ENCODE results near the gene MRPL48.
A peak's percentile ranks its signal among the peaks of the same experiment; 100 is the strongest.
"Not testable (repeated sequence)": the region's sequence is repeated elsewhere in the genome, so short reads cannot be mapped to it uniquely, and the experiment has no call there.

MRPL48 gene

GRCh38 chr11:73869332-73869949 lies 81.8 kb downstream of the MRPL48 start:
- Mint-ChIP-seq H3K27ac (peak overlapping the region; percentile 28 to 53), H3K4me1 (ENCODE audit: low read depth in 2 of 2) (peaks cover under 1 to 5% of the 10 kb centered on the region in 2 donors)

GRCh38 chr11:73870261-73870660 lies 82.6 kb downstream of the MRPL48 start:
- Mint-ChIP-seq H3K4me1 (ENCODE audit: low read depth in 2 of 2) (peaks cover 8 to 12% of the 10 kb centered on the region in 2 donors), H3K27ac (peak overlapping the region in 1 of 2 donors; percentile 49), H3K9me3 (no peaks in the 10 kb centered on the region), H3K36me3 (ENCODE audit: insufficient read depth) (peaks cover 42% of the 10 kb centered on the region), H3K27me3 (no peaks in the 10 kb centered on the region), H3K4me3 (no peak overlapping the region)
- ATAC-seq (replicated peaks) = no peak
- no peak for DNase-seq

More at GRCh38 chr11:73869332-73869949, 81.8 kb downstream of the MRPL48 start:
- DNase-seq = no peak
- no peak overlapping the region for H3K4me3 Mint-ChIP-seq
- no peaks in the 10 kb centered on the region for H3K9me3 Mint-ChIP-seq
- ATAC-seq (replicated peaks) = no peak
- H3K27me3 Mint-ChIP-seq = no peaks in the 10 kb centered on the region
- peaks cover 48% of the 10 kb centered on the region for H3K36me3 Mint-ChIP-seq (ENCODE audit: insufficient read depth)

DNA sequence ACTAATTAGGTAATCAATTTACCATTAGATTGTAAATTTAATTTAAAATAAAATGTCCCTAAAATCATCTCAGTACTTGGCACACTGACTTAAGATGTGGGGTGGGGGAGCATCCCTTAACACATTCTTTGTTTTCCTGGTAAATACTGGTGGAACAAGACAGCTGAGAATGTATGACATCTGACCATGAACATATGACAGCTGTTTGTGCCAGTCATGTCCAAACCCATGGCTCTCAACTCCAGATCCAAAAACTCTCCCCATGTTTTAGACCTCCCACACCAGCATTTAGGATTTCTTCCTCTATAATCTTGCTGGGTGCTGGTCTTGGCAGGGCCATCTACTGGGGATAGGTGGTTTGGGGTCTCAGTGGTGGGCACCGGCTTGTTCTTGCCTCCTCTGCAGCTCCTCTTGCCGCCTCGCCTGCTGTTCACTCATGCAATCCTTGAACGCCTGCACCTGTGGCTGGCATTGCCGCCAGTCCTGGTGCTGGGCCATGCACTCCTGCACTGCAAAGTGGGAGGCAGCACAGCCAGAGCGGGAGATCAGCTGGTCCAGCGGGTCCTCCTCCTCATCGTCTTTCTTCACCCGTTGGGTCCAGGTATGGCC lies 85.2 kb downstream of the MRPL48 start:
- H3K27ac Mint-ChIP-seq = peak overlapping the region; percentile 45 to 72
- no peaks in the 10 kb centered on the region for H3K9me3 Mint-ChIP-seq
- no peaks in the 10 kb centered on the region for H3K27me3 Mint-ChIP-seq
- H3K4me3 Mint-ChIP-seq = no peak overlapping the region
- peaks cover 21 to 28% of the 10 kb centered on the region in 2 donors for H3K4me1 Mint-ChIP-seq (ENCODE audit: low read depth in 2 of 2)
- no peak for DNase-seq
- H3K36me3 Mint-ChIP-seq (ENCODE audit: insufficient read depth) = peaks cover 39% of the 10 kb centered on the region
- ATAC-seq (replicated peaks) = no peak

- H3K27ac Mint-ChIP-seq = peak overlapping the region; percentile 93 to 97
- peaks cover 42% of the 10 kb centered on the region for H3K36me3 Mint-ChIP-seq (ENCODE audit: insufficient read depth)
- DNase-seq (no peak), ATAC-seq (replicated peaks) (no peak)
- peak overlapping the region; percentile 90 to 95 for H3K4me3 Mint-ChIP-seq
- no peaks in the 10 kb centered on the region for H3K9me3 Mint-ChIP-seq
- peaks cover 26 to 28% of the 10 kb centered on the region in 2 donors for H3K4me1 Mint-ChIP-seq (ENCODE audit: low read depth in 2 of 2)
- no peaks in the 10 kb centered on the region for H3K27me3 Mint-ChIP-seq
Measured at GRCh38 chr11:73875380-73875779, 87.7 kb downstream of the MRPL48 start.

DNA sequence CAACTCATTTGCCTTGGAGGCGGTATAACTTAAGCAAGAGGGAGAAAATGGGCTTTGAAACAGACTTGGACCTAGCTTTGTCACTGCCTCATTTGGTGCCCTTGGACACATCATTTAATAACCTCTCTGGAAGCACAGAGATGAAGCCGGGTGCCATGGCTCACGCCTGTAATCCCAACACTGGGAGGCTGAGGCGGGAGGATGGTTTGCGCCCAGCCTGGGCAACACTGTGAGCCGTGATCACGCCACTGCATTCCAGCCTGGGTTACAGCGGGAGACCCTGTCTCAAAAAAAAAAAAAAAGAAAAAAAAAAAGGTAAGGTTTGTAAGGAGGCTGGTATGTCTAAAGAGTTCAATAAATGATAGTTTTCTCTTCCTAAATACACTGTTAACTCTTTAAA lies 88.2 kb downstream of the MRPL48 start:
- Mint-ChIP-seq H3K36me3 (ENCODE audit: insufficient read depth) (peaks cover 42% of the 10 kb centered on the region), H3K9me3 (no peaks in the 10 kb centered on the region), H3K27ac (peak overlapping the region; percentile 93 to 97), H3K4me1 (ENCODE audit: low read depth in 2 of 2) (peaks cover 26 to 28% of the 10 kb centered on the region in 2 donors), H3K27me3 (no peaks in the 10 kb centered on the region), H3K4me3 (peak overlapping the region; percentile 90 to 95)
- ATAC-seq (replicated peaks) (no peak), DNase-seq (no peak)

DNA sequence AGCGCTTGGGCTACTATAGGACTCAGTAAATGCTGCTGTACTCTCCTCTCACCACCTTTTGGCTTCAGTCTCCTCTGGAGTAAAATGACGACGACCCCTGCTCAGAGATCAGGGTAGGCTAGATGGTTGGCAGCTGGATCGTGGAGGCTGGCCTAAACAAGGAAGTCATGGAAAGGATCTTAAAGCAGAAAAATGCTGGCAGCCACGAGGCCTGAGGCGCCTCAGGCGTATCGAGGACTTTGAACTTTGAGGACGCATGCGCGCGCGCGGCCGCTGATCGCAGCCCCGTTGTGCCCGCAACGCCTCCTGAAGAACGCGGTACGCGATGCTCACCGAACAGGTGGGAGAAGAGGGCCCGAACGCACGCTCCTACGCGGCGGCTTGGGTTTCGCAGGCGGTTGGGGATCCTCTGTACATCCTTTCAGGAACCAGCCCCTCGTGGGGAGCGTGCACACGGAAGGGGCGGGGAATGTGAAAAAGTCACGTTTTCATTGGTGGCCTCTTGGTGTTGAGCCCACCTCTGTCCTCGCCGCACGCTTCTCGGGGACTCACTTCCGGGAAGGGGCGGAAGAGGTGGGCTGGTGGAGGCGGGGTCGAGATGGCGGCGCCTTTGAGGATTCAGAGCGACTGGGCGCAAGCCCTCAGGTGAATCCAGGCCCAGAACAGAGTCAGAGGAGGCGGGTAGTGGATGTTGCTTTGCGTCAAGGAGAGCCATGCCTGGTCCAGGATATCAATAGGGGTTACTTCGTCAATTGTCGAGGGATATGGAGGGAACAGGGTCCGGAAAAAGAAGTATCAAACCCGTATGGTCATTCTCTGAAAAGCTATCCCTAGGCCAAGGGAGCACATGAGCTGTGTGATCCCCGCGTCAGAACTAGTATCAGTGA lies 89.0 kb downstream of the MRPL48 start, which contains the start of the genes COA4 and PAAF1:
Gene COA4 (minus strand): TSS at position 423 of the 887 bp plus-strand sequence. CDS start 3,468 bp downstream, outside the sequence.
Gene PAAF1 (plus strand): TSS at position 576 of the 887 bp plus-strand sequence. CDS start 23 bp downstream, at position 599.
- Mint-ChIP-seq H3K4me3 (peak within 1 kb of the TSS; percentile 90 to 95), H3K36me3 (ENCODE audit: insufficient read depth) (peaks cover 36% of the 10 kb centered on the region), H3K27ac (peak within 1 kb of the TSS; percentile 93 to 97), H3K9me3 (no peaks in the 10 kb centered on the region), H3K27me3 (no peaks in the 10 kb centered on the region), H3K4me1 (ENCODE audit: low read depth in 2 of 2) (peaks cover 26 to 28% of the 10 kb centered on the region in 2 donors)
- peak; percentile 89 to 90 (median 89) for DNase-seq
- peak; percentile 96 for ATAC-seq (replicated peaks)

DNA sequence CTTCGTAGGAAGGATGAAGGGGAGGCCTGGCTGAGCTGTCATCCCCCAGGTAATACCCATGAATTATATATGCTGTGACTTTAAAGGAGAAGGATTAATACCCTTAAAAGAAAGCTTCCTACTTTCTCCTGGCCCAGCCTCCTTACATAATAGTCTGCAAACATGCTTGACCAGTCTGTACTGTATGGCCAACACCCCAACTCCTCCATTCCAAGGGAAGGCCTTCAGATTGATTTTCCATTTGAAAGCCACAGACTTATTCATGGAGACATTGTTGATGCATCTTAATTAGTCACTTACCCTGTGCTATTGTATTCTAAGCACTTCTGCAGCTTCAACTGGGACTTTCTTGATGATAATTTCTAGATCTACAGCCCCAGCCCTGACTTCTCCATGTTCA lies 91.1 kb downstream of the MRPL48 start:
- H3K9me3 Mint-ChIP-seq = no peaks in the 10 kb centered on the region
- DNase-seq (no peak), ATAC-seq (replicated peaks) (no peak)
- H3K36me3 Mint-ChIP-seq (ENCODE audit: insufficient read depth) = peaks cover 15% of the 10 kb centered on the region
- peak overlapping the region in 1 of 2 donors; percentile 71 for H3K27ac Mint-ChIP-seq
- H3K4me3 Mint-ChIP-seq = no peak overlapping the region
- no peaks in the 10 kb centered on the region for H3K27me3 Mint-ChIP-seq
- H3K4me1 Mint-ChIP-seq (ENCODE audit: low read depth in 2 of 2) = peaks cover 25 to 26% of the 10 kb centered on the region in 2 donors

GRCh38 chr11:73880449-73880848 lies 92.8 kb downstream of the MRPL48 start:
- Mint-ChIP-seq H3K27ac (peak overlapping the region in 1 of 2 donors; percentile 41), H3K36me3 (ENCODE audit: insufficient read depth) (peaks cover 13% of the 10 kb centered on the region), H3K4me1 (ENCODE audit: low read depth in 2 of 2) (peaks cover 15 to 16% of the 10 kb centered on the region in 2 donors)
- not testable (repeated sequence) for H3K9me3 Mint-ChIP-seq; H3K27me3 Mint-ChIP-seq; DNase-seq; ATAC-seq (replicated peaks); H3K4me3 Mint-ChIP-seq

GRCh38 chr11:73883856-73884255 lies 96.2 kb downstream of the MRPL48 start:
- Mint-ChIP-seq H3K36me3 (ENCODE audit: insufficient read depth) (peaks cover 13% of the 10 kb centered on the region), H3K4me1 (ENCODE audit: low read depth in 2 of 2) (peaks cover 2 to 4% of the 10 kb centered on the region in 2 donors), H3K4me3 (no peak overlapping the region), H3K9me3 (no peaks in the 10 kb centered on the region), H3K27me3 (no peaks in the 10 kb centered on the region), H3K27ac (no peak overlapping the region)
- DNase-seq = no peak
- ATAC-seq (replicated peaks) = no peak

DNA sequence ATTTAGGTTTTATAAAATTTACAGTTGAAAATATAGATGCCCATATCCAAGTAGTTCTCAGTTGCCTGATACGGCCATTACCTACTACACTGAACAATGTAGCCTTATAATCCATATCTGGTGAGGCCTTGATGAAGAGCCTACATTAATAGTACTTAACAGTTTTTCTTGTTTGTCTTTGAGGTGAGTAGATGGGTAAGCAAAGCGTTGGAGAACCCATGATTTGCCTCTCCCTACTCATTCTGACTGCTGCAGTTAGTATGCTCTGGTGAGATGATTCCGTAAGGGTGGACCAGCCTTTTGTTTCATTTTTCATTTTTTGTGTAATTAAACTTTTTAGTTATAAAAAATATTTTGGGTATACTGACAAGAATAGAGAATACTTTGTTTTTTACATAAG lies 100.6 kb downstream of the MRPL48 start:
- no peaks in the 10 kb centered on the region for H3K9me3 Mint-ChIP-seq
- DNase-seq = no peak
- no peak overlapping the region for H3K4me3 Mint-ChIP-seq
- H3K27me3 Mint-ChIP-seq = no peaks in the 10 kb centered on the region
- ATAC-seq (replicated peaks) = no peak
- H3K4me1 Mint-ChIP-seq (ENCODE audit: low read depth in 2 of 2) = peaks cover 4 to 9% of the 10 kb centered on the region in 2 donors
- no peak overlapping the region for H3K27ac Mint-ChIP-seq
- peaks cover 35% of the 10 kb centered on the region for H3K36me3 Mint-ChIP-seq (ENCODE audit: insufficient read depth)

DNA sequence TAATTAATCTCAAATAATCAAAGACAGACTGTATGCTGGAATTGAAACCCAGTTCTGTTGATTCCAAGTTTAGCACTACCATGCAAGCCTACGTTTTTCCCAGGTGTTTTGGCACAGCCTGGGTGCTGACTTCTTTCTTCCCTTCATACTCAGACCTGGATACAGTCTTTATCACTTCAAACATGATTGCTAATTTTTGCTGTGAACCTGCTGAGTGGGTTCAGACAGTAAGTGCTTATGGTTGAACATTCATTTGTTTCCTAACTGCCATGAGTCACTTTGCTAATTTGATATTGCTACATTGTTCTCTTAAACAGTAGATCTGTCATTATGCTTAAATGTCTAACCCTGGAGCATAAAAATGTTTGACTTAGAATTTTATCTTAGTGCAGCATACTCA lies 101.3 kb downstream of the MRPL48 start:
- DNase-seq = no peak
- Mint-ChIP-seq H3K27ac (no peak overlapping the region), H3K4me1 (ENCODE audit: low read depth in 2 of 2) (peaks cover 4 to 9% of the 10 kb centered on the region in 2 donors), H3K9me3 (no peaks in the 10 kb centered on the region), H3K36me3 (ENCODE audit: insufficient read depth) (peaks cover 37% of the 10 kb centered on the region), H3K4me3 (no peak overlapping the region), H3K27me3 (no peaks in the 10 kb centered on the region)
- no peak for ATAC-seq (replicated peaks)

- Mint-ChIP-seq H3K27ac (no peak overlapping the region), H3K36me3 (ENCODE audit: insufficient read depth) (peaks cover 40% of the 10 kb centered on the region), H3K4me1 (ENCODE audit: low read depth in 2 of 2) (peaks cover 4 to 9% of the 10 kb centered on the region in 2 donors), H3K9me3 (no peaks in the 10 kb centered on the region), H3K4me3 (no peak overlapping the region), H3K27me3 (no peaks in the 10 kb centered on the region)
- DNase-seq (no peak), ATAC-seq (replicated peaks) (no peak)
Measured at GRCh38 chr11:73889536-73889935, 101.9 kb downstream of the MRPL48 start.

DNA sequence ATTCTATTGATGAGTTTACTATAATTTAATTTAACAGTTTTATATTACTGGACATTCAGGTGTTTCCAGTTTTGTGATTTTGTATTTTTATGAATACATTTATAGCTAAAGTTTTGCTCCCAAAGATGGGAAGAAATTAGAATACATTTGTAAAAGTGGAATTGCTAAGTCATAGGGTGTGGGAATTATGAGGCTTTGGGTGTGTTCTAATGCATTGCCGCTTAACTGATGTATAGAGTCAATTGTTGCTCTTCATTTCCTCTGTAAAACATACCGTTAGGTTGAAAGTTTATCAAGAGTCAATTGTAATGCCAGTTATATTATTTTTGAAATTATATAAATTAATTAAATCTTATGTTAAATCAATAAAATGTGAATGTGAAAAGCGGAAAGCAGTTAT lies 105.4 kb downstream of the MRPL48 start:
- no peaks in the 10 kb centered on the region for H3K9me3 Mint-ChIP-seq
- no peak overlapping the region for H3K4me3 Mint-ChIP-seq
- H3K27ac Mint-ChIP-seq = no peak overlapping the region
- peaks cover 2 to 9% of the 10 kb centered on the region in 2 donors for H3K4me1 Mint-ChIP-seq (ENCODE audit: low read depth in 2 of 2)
- H3K36me3 Mint-ChIP-seq (ENCODE audit: insufficient read depth) = peaks cover 31% of the 10 kb centered on the region
- ATAC-seq (replicated peaks) (no peak), DNase-seq (no peak)
- H3K27me3 Mint-ChIP-seq = no peaks in the 10 kb centered on the region

Data from effector memory CD8-positive, alpha-beta T cell (primary cell).